ENCODE data around the gene HNRNPH2. TPM values are rescaled to one million over a fixed set of nuclear protein-coding genes. Genes with fewer than 3 reads are reported as not detected.

Gene HNRNPH2
- total and polyA plus RNA-seq, 9 of the 15 experiments (the other 6 are each of a cell fraction or from before 2014, with no cell fraction given): 40.0 to 130 (median 60.3) TPM

DNA sequence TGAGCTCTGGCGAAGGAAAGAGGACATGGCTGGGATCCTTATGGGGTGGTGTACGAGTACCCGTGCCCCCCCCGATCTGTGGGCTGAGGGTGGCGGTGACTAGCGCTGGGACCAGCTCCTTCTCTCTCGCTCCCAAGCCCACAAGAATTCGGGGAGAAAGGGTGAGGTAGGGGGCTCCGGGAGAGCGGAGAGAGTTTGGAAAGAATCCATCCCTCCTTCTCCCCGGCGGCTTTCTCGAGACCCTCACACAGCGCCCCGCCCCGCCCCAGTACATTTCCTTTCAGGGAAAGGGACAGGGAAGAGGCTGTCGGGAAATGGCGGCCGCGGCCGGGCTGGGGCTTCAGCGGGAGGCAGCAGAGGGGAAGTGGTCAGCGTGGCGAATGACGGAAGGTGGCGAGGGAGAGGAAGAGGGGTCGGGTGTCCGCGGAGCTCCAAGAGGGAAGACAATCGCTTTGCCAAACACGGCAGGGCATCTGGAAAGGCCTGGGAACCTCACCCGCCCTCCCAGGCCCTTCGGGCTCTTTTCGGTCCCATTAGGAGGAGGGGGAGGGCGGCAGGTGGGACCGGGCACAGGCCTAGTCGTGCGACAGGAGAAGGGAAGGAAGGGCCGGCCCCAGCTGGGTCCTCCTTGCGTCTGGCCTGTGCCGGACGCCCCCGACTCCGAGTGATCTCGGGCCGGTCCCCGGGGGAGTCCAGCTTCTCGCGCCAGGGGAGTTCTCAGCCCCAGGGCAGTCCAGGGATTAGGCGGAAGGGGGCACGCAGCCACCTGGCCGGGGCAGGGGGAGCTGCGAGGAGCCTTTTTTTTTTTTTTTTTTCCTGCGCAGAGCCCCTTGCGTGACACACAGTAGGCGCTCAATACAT is 10.2 kb downstream of the HNRNPH2 start:
- peak overlapping the region in 1 of 2 experiments; percentile 26; a peak in 2 of 4 replicates for H3K9ac ChIP-seq (ENCODE audit: insufficient read depth in 1 of 2, low read depth in 2 of 2, low read length in 2 of 2)
- in situ Hi-C loops (cut with MboI): no loop called here
- H2AFZ ChIP-seq (ENCODE audit: low read depth, low read length): no peak overlapping the region

DNA sequence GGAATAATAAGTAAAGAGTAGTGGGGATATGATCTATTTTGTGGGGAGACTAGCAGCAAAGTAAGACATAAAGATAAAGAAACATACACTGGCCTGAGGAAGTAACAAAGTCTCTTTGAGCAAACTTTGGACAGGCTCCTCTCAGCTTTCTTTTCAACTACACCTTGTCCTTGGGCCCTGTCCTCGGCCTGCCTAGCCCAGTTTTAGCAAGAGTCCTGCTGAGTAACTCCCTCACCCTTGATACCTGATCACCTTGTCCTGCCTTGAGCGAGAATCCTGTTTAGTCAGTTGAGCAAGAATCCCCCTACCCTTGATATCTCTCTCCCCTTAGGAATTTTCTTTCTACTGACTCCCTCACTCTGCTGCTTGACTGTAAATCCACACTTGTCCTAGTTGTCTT is 11.5 kb downstream of the HNRNPH2 start:
- BruUV-seq (replicated peaks): no TSS peak
- no peak overlapping the region for H2AFZ ChIP-seq (ENCODE audit: low read depth, low read length)
- WGBS (ENCODE audit: insufficient coverage, low coverage, missing lambda C conversion rate): 14% methylated on average over 2 of the region's 2 CpGs
- no peak overlapping the region for H3K9ac ChIP-seq (ENCODE audit: insufficient read depth in 1 of 2, low read depth in 2 of 2, low read length in 2 of 2)
- intact Hi-C loops (cut with micrococcal nuclease): loop anchor here (5.0 kb wide), 2 partner anchors 43 to 178 kb away; no protein-coding TSS in a partner anchor
- DNase-seq (ENCODE audit: extremely low read depth in 1 of 4, low spot score in 3 of 4) (no peak), FAIRE-seq (no peak), ATAC-seq (no peak)
- in situ Hi-C loops (cut with MboI): no loop called here
- POLR2A ChIA-PET: no interaction called here
- no peaks in the 10 kb centered on the region; the same call in 1 of the 2 replicates for H4K20me1 ChIP-seq (replicated peaks; ENCODE audit: control insufficient read depth, insufficient read depth, low read length)
- no peak overlapping the region for H3K4me3 ChIP-seq
- H3K79me2 ChIP-seq (ENCODE audit: control insufficient read depth, insufficient read depth, low read length): no peaks in the 10 kb centered on the region
- no peak overlapping the region for H3K4me2 ChIP-seq (ENCODE audit: insufficient read depth, low read length)
- no peaks in the 10 kb centered on the region for H3K9me1 ChIP-seq (ENCODE audit: control insufficient read depth, insufficient read depth, low read length)
- H3K9me3 ChIP-seq (replicated peaks; ENCODE audit: control insufficient read depth, insufficient read depth, low read depth, low read length): no peaks in the 10 kb centered on the region
- no peaks in the 10 kb centered on the region; a peak in 1 of 5 replicates for H3K27me3 ChIP-seq (ENCODE audit: control insufficient read depth in 2 of 2, insufficient read depth in 2 of 2, low read length in 2 of 2)
- H3K27ac ChIP-seq (ENCODE audit: extremely low read depth, low read depth, low read length): no peak overlapping the region
- CTCF ChIA-PET (ENCODE audit: low intra/inter-chr PET ratio): no interaction called here
- H3K4me1 ChIP-seq (replicated peaks in 1 of 2; ENCODE audit: control insufficient read depth in 2 of 2, insufficient read depth in 2 of 2, low read length in 2 of 2): peaks cover 8 to 17% of the 10 kb centered on the region in 2 experiments; a peak in 4 of 5 replicates
- H3K36me3 ChIP-seq (ENCODE audit: control insufficient read depth, insufficient read depth, low read length): no peaks in the 10 kb centered on the region
- no peak for TF ChIP-seq NCOA2 (IDR thresholded peaks at IDR 0.05; ENCODE audit: partially characterized antibody in 2 of 2)
- no peak for TF ChIP-seq ZNF785 (CRISPR knock-in tag; IDR thresholded peaks at IDR 0.05)
- TF ChIP-seq ZBTB7A (IDR thresholded peaks at IDR 0.05; ENCODE audit: borderline replicate concordance, control insufficient read depth, low read depth, low read length): no peak
- TF ChIP-seq, protein P1, sequence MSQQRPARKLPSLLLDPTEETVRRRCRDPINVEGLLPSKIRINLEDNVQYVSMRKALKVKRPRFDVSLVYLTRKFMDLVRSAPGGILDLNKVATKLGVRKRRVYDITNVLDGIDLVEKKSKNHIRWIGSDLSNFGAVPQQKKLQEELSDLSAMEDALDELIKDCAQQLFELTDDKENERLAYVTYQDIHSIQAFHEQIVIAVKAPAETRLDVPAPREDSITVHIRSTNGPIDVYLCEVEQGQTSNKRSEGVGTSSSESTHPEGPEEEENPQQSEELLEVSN (IDR thresholded peaks at IDR 0.05; ENCODE audit: borderline replicate concordance in 1 of 2, extremely low read depth in 1 of 2, insufficient read depth in 1 of 2, insufficient read length in 1 of 2, low read depth in 1 of 2, low read length in 1 of 2, poor library complexity in 1 of 2, severe bottlenecking in 1 of 2): no peak
- TF ChIP-seq FOXA1 (IDR thresholded peaks at IDR 0.05; ENCODE audit: borderline replicate concordance): no peak
- no peak for TF ChIP-seq XRCC5 (IDR thresholded peaks at IDR 0.05; ENCODE audit: low read depth, low read length)
- TF ChIP-seq LEF1 (IDR thresholded peaks at IDR 0.05): no peak
- TF ChIP-seq ZKSCAN1 (IDR thresholded peaks at IDR 0.05; ENCODE audit: low read depth, low read length): no peak
- no peak for TF ChIP-seq SIN3A (IDR thresholded peaks at IDR 0.05; ENCODE audit: borderline replicate concordance in 2 of 2, control insufficient read depth in 1 of 2, low read depth in 2 of 2, low read length in 2 of 2)
- no peak for TF ChIP-seq CBX3 (IDR thresholded peaks at IDR 0.05; ENCODE audit: borderline replicate concordance in 1 of 2, low read length in 2 of 2)
- TF ChIP-seq ZNF311 (CRISPR knock-in tag; IDR thresholded peaks at IDR 0.05): no peak

More for the DNA sequence above, 10.2 kb downstream of the HNRNPH2 start:
- CTCF ChIA-PET (ENCODE audit: low intra/inter-chr PET ratio): no interaction called here
- peak in 2 of 3 experiments; percentile 6 to 14 for TF ChIP-seq YY1 (IDR thresholded peaks at IDR 0.05; ENCODE audit: borderline replicate concordance in 1 of 3, control insufficient read depth in 1 of 3, extremely low read depth in 1 of 3, insufficient read depth in 3 of 3, insufficient read length in 1 of 3, insufficient replicate concordance in 2 of 3, low read depth in 1 of 3, low read length in 2 of 3)
- no peak for TF ChIP-seq EP400 (IDR thresholded peaks at IDR 0.05)
- no peaks in the 10 kb centered on the region; the same call in 1 of the 2 replicates for H4K20me1 ChIP-seq (replicated peaks; ENCODE audit: control insufficient read depth, insufficient read depth, low read length)
- H3K4me1 ChIP-seq (replicated peaks in 1 of 2; ENCODE audit: control insufficient read depth in 2 of 2, insufficient read depth in 2 of 2, low read length in 2 of 2): peaks cover 8 to 17% of the 10 kb centered on the region in 2 experiments; a peak in 4 of 5 replicates
- H3K27ac ChIP-seq (ENCODE audit: extremely low read depth, low read depth, low read length): no peak overlapping the region
- POLR2A ChIA-PET: interaction anchor here (0.6 kb wide), 1 partner anchor 626 kb away, joined by 4 read pairs; no protein-coding TSS in a partner anchor
- FAIRE-seq (no peak), ATAC-seq (no peak), DNase-seq (ENCODE audit: extremely low read depth in 1 of 4, low spot score in 3 of 4) (no peak)
- H3K4me2 ChIP-seq (ENCODE audit: insufficient read depth, low read length): peak overlapping the region; percentile 14; the same call in 1 of the 2 replicates
- BruUV-seq (replicated peaks): no TSS peak
- H3K79me2 ChIP-seq (ENCODE audit: control insufficient read depth, insufficient read depth, low read length): no peaks in the 10 kb centered on the region
- no peak overlapping the region for H3K4me3 ChIP-seq
- 58% methylated on average over 6 of the region's 56 CpGs for WGBS (ENCODE audit: insufficient coverage, low coverage, missing lambda C conversion rate)
- no peaks in the 10 kb centered on the region for H3K9me3 ChIP-seq (replicated peaks; ENCODE audit: control insufficient read depth, insufficient read depth, low read depth, low read length)
- intact Hi-C loops (cut with micrococcal nuclease): loop anchor here (5.0 kb wide), 2 partner anchors 44 to 179 kb away; no protein-coding TSS in a partner anchor
- H3K36me3 ChIP-seq (ENCODE audit: control insufficient read depth, insufficient read depth, low read length): peaks cover 5% of the 10 kb centered on the region; the same call in 1 of the 3 replicates
- H3K27me3 ChIP-seq (ENCODE audit: control insufficient read depth in 2 of 2, insufficient read depth in 2 of 2, low read length in 2 of 2): no peaks in the 10 kb centered on the region; a peak in 1 of 5 replicates
- H3K9me1 ChIP-seq (ENCODE audit: control insufficient read depth, insufficient read depth, low read length): no peaks in the 10 kb centered on the region

All from K562 (cell line).